ENCODE data around the gene TP53RK. TPM values are rescaled to one million over a fixed set of nuclear protein-coding genes. Genes with fewer than 3 reads are reported as not detected.

The TP53RK gene
- total RNA-seq, 1 experiment from 2014 or later: 12.4 TPM

DNA sequence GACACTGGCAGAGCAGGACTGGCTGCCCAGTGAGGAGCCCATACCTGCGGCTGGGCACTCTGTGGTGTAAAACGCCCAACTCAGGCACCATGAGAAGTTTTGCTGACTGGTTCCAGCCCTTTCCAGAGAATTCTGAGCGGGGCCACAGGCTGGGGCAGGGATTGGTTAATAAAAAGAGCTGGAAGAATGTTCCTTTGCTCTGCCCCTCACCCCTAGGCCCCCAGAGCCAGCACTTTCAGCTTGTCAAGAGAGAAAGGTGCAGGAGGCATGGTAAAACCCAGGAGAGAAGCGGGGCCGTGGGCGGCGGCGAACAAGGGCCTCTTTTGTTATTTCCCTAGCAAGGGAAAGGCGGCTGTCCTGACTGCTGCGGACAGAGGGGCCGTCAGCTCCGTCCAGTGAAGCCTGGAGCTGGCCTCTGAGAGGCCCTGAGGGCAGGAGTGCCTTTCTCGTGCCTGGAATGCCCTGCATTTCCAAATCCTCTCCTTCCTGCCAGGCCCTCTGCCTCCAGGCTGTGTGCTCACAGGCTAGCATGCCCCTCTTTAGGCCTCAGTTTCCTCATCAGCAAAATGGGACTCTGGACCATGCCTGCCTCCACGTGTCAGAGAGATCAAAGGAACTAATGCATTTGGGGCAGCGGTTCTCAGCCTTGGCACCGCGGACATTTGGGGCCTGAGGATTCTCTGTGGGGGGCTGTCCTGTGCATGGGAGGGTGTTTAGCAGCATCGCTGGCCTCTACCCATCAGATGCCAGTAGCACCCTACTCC lies 50.9 kb downstream of the TP53RK start:
- Mint-ChIP-seq H3K27me3 (ENCODE audit: low read depth) (no peaks in the 10 kb centered on the region; the same call in 1 of the 2 replicates), H3K36me3 (no peaks in the 10 kb centered on the region), H3K4me3 (no peak overlapping the region), H3K4me1 (peaks cover 11% of the 10 kb centered on the region), H3K27ac (0 out of 2 replicates have a peak overlapping the region, but pooled peaks have one; percentile 77), H3K9me3 (no peaks in the 10 kb centered on the region)
- no peak for DNase-seq (ENCODE audit: low spot score)
- ChIA-PET CTCF (interaction anchor here (0.5 kb wide), 1 partner anchor 83 kb away, joined by 4 read pairs; no protein-coding TSS in a partner anchor), POLR2A (no interaction called here)
- TF ChIP-seq GABPB1 (CRISPR knock-in tag; IDR thresholded peaks at IDR 0.05) (peak; percentile 15; the same call in 1 of the 2 replicates), ZNF121 (CRISPR knock-in tag; IDR thresholded peaks at IDR 0.05) (no peak), CREB1 (CRISPR knock-in tag; IDR thresholded peaks at IDR 0.05) (no peak)
- TF ChIP-seq, protein P1, sequence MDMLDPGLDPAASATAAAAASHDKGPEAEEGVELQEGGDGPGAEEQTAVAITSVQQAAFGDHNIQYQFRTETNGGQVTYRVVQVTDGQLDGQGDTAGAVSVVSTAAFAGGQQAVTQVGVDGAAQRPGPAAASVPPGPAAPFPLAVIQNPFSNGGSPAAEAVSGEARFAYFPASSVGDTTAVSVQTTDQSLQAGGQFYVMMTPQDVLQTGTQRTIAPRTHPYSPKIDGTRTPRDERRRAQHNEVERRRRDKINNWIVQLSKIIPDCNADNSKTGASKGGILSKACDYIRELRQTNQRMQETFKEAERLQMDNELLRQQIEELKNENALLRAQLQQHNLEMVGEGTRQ (CRISPR knock-in tag; IDR thresholded peaks at IDR 0.05): no peak
- TF ChIP-seq, protein P2, sequence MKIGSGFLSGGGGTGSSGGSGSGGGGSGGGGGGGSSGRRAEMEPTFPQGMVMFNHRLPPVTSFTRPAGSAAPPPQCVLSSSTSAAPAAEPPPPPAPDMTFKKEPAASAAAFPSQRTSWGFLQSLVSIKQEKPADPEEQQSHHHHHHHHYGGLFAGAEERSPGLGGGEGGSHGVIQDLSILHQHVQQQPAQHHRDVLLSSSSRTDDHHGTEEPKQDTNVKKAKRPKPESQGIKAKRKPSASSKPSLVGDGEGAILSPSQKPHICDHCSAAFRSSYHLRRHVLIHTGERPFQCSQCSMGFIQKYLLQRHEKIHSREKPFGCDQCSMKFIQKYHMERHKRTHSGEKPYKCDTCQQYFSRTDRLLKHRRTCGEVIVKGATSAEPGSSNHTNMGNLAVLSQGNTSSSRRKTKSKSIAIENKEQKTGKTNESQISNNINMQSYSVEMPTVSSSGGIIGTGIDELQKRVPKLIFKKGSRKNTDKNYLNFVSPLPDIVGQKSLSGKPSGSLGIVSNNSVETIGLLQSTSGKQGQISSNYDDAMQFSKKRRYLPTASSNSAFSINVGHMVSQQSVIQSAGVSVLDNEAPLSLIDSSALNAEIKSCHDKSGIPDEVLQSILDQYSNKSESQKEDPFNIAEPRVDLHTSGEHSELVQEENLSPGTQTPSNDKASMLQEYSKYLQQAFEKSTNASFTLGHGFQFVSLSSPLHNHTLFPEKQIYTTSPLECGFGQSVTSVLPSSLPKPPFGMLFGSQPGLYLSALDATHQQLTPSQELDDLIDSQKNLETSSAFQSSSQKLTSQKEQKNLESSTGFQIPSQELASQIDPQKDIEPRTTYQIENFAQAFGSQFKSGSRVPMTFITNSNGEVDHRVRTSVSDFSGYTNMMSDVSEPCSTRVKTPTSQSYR (CRISPR knock-in tag; IDR thresholded peaks at IDR 0.05): no peak
- TF ChIP-seq, protein P3, sequence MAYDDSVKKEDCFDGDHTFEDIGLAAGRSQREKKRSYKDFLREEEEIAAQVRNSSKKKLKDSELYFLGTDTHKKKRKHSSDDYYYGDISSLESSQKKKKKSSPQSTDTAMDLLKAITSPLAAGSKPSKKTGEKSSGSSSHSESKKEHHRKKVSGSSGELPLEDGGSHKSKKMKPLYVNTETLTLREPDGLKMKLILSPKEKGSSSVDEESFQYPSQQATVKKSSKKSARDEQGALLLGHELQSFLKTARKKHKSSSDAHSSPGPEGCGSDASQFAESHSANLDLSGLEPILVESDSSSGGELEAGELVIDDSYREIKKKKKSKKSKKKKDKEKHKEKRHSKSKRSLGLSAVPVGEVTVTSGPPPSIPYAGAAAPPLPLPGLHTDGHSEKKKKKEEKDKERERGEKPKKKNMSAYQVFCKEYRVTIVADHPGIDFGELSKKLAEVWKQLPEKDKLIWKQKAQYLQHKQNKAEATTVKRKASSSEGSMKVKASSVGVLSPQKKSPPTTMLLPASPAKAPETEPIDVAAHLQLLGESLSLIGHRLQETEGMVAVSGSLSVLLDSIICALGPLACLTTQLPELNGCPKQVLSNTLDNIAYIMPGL (CRISPR knock-in tag; IDR thresholded peaks at IDR 0.05): no peak
- ATAC-seq: no peak

DNA sequence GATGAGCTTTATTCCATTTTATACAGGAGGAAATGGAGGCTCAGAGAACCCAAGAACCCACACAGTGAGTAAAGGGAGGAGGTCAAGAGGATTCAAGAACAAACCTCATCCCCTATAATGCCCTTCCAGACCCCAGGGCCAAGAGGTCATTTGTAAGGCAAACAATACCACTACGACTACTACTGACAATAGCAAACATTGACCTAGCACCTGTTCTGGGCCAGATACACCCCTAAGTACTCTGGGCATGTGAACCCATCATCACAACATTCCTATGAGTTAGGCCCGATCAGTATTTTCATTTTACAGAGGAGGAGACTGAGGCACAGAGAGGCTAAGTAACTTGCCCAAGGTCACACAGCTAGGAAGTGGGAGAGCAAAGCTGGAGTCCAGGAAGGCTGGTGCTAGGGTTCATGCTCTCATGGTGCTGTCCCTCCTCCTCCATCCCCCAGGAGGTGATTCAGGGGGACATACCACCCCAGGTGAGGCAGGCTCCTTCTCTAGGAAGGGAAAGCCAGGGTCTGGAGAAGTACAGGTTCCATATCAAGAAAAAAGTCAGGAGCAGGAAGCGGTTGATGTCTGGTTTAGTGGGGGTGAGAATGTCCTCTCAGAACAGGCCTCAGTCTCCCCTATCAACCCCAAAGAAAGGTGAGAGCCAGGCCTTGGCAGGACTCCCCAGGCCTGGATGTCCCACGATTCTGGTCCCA lies 51.7 kb downstream of the TP53RK start:
- POLR2A ChIA-PET: no interaction called here
- no peak for DNase-seq (ENCODE audit: low spot score)
- CTCF ChIA-PET: interaction anchor here (1.0 to 1.1 kb wide), 2 partner anchors 12 to 44 kb away, joined by 3 to 4 read pairs; no protein-coding TSS in a partner anchor
- Mint-ChIP-seq H3K36me3 (no peaks in the 10 kb centered on the region), H3K27ac (no peak overlapping the region), H3K27me3 (ENCODE audit: low read depth) (no peaks in the 10 kb centered on the region; the same call in 1 of the 2 replicates), H3K9me3 (no peaks in the 10 kb centered on the region), H3K4me1 (peaks cover 11% of the 10 kb centered on the region), H3K4me3 (no peak overlapping the region)
- ATAC-seq: no peak
- TF ChIP-seq ETV6 (CRISPR knock-in tag; IDR thresholded peaks at IDR 0.05) (no peak), ZNF232 (CRISPR knock-in tag; IDR thresholded peaks at IDR 0.05) (no peak), ZNF317 (CRISPR knock-in tag; IDR thresholded peaks at IDR 0.05; ENCODE audit: borderline replicate concordance, low read depth) (no peak), SMAD4 (CRISPR knock-in tag; IDR thresholded peaks at IDR 0.05) (no peak), PRRX2 (CRISPR knock-in tag; IDR thresholded peaks at IDR 0.05) (no peak), OVOL2 (CRISPR knock-in tag; IDR thresholded peaks at IDR 0.05; ENCODE audit: borderline replicate concordance) (no peak), NFATC4 (CRISPR knock-in tag; IDR thresholded peaks at IDR 0.05) (no peak), MXD4 (CRISPR knock-in tag; IDR thresholded peaks at IDR 0.05; ENCODE audit: borderline replicate concordance) (no peak), RORB (CRISPR knock-in tag; IDR thresholded peaks at IDR 0.05) (no peak)
- TF ChIP-seq, protein P4, sequence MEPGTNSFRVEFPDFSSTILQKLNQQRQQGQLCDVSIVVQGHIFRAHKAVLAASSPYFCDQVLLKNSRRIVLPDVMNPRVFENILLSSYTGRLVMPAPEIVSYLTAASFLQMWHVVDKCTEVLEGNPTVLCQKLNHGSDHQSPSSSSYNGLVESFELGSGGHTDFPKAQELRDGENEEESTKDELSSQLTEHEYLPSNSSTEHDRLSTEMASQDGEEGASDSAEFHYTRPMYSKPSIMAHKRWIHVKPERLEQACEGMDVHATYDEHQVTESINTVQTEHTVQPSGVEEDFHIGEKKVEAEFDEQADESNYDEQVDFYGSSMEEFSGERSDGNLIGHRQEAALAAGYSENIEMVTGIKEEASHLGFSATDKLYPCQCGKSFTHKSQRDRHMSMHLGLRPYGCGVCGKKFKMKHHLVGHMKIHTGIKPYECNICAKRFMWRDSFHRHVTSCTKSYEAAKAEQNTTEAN (CRISPR knock-in tag; IDR thresholded peaks at IDR 0.05): no peak
- TF ChIP-seq, protein P5, sequence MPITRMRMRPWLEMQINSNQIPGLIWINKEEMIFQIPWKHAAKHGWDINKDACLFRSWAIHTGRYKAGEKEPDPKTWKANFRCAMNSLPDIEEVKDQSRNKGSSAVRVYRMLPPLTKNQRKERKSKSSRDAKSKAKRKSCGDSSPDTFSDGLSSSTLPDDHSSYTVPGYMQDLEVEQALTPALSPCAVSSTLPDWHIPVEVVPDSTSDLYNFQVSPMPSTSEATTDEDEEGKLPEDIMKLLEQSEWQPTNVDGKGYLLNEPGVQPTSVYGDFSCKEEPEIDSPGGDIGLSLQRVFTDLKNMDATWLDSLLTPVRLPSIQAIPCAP (CRISPR knock-in tag; IDR thresholded peaks at IDR 0.05): no peak
- TF ChIP-seq, protein P1 (CRISPR knock-in tag; IDR thresholded peaks at IDR 0.05): no peak
- TF ChIP-seq, protein P6, sequence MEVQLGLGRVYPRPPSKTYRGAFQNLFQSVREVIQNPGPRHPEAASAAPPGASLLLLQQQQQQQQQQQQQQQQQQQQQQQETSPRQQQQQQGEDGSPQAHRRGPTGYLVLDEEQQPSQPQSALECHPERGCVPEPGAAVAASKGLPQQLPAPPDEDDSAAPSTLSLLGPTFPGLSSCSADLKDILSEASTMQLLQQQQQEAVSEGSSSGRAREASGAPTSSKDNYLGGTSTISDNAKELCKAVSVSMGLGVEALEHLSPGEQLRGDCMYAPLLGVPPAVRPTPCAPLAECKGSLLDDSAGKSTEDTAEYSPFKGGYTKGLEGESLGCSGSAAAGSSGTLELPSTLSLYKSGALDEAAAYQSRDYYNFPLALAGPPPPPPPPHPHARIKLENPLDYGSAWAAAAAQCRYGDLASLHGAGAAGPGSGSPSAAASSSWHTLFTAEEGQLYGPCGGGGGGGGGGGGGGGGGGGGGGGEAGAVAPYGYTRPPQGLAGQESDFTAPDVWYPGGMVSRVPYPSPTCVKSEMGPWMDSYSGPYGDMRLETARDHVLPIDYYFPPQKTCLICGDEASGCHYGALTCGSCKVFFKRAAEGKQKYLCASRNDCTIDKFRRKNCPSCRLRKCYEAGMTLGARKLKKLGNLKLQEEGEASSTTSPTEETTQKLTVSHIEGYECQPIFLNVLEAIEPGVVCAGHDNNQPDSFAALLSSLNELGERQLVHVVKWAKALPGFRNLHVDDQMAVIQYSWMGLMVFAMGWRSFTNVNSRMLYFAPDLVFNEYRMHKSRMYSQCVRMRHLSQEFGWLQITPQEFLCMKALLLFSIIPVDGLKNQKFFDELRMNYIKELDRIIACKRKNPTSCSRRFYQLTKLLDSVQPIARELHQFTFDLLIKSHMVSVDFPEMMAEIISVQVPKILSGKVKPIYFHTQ (CRISPR knock-in tag; IDR thresholded peaks at IDR 0.05): no peak
- TF ChIP-seq, protein P2 (CRISPR knock-in tag; IDR thresholded peaks at IDR 0.05): no peak
